ENCODE data around the gene EPHB3.

Gene EPHB3

DNA sequence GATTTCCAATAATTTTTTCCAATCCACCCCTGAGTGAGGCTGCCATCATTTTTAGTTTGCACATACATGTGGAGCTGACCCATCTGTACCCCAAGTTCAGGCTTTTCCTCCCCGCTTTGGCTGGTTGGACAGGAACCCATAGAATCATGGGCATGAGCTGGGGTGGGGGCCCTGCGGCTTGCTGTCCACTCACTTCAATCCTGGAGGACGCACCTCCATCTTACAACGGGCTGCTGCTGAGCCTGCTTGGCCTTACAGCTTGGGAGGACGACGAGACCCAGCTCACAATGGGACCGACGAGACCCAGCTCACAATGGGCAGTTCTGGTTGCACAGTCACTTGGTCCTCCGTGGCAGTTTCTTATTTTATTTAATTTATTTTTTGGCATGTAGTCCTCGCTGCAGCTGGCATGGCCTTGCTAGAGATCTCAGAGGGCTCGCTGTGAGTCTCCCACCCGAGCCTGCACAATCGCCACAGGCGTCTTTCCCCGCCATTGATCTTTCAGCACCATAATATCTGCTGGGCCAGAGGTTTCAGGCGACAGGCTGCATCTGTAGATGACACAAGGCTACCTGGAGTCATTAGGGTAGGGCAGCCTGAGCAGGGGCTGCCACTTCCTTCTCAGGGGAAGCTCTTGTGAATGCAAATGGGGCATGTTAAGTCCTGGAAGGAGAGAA lies 19.6 kb upstream of the EPHB3 start:
- Histone ChIP-seq H3K4me2 (no peak overlapping the region), H3K36me3 (no peaks in the 10 kb centered on the region), H3K27ac (no peak overlapping the region), H3K4me3 (no peak overlapping the region), H3K27me3 (peaks cover 20 to 37% (median 30%) of the 10 kb centered on the region in 11 experiments), H3K9me3 (replicated peaks in 1 of 11) (no peaks in the 10 kb centered on the region), H3K9ac (no peak overlapping the region), H3K4me1 (peaks cover 0 to 23% (median 13%) of the 10 kb centered on the region in 10 experiments; a peak in 16 of 20 replicates), H4K20me1 (peaks cover 0 to 3% (median 0%) of the 10 kb centered on the region in 11 experiments; a peak in 2 of 22 replicates)
- TF ChIP-seq Cebpa-rat (IDR thresholded peaks at IDR 0.05), result no peak

DNA sequence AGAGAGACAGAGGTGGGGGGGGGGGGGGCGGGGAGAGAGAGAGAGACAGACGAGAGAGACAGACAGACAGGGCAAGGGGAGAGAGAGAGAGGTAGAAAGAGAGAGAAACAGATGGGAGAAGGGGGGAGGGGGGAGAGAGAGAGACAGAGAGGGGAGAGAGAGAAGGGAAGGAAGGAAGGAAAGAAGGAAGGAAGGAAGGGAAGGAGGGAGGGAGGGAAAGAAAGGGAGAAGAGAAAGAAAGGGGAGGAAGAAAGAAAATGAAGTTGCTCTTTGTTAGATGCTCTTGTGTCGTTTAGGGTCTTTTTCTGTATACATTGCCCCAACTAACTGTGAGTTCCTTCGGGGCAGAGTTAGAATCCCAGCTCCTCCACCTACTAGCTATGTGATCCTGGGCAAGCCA lies 19.0 kb upstream of the EPHB3 start:
- H3K4me2 ChIP-seq, result no peak overlapping the region
- peaks cover 17 to 31% (median 25%) of the 10 kb centered on the region in 11 experiments for H3K27me3 ChIP-seq
- peaks cover 0 to 3% (median 0%) of the 10 kb centered on the region in 11 experiments; a peak in 2 of 22 replicates for H4K20me1 ChIP-seq

DNA sequence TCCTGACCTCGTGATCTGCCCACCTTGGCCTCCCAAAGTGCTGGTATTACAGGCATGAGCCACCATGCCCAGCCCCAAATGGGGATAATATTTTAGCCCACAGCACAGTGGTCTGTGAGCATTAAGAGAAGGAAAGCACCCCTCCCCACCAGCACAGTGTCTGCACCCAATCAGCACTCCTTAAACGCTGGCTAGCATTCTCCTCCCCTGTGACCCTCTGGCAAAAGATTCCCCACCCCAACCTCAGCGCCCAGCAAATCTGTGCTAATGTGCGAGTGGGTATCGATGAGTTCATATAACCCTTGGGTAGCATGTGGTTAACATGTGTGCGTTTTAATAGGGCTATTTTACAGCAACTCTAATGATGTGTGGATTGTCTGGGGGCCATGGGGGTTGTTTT lies 18.3 kb upstream of the EPHB3 start:
- TF ChIP-seq Cebpa-rat (IDR thresholded peaks at IDR 0.05), result no peak
- Histone ChIP-seq H3K27me3 (peaks cover 11 to 24% (median 19%) of the 10 kb centered on the region in 11 experiments), H3K27ac (no peak overlapping the region), H3K4me2 (no peak overlapping the region), H4K20me1 (peaks cover 0 to 3% (median 0%) of the 10 kb centered on the region in 11 experiments; a peak in 2 of 22 replicates), H3K9ac (no peak overlapping the region), H3K4me3 (no peak overlapping the region), H3K4me1 (peaks cover 0 to 29% (median 14%) of the 10 kb centered on the region in 10 experiments; a peak in 16 of 20 replicates), H3K36me3 (no peaks in the 10 kb centered on the region), H3K9me3 (replicated peaks in 1 of 11) (no peaks in the 10 kb centered on the region)

More for the DNA sequence above, 19.0 kb upstream of the EPHB3 start:
- Histone ChIP-seq H3K9ac (no peak overlapping the region), H3K36me3 (no peaks in the 10 kb centered on the region), H3K4me3 (no peak overlapping the region), H3K9me3 (replicated peaks in 1 of 11) (no peaks in the 10 kb centered on the region), H3K27ac (no peak overlapping the region), H3K4me1 (peaks cover 0 to 28% (median 14%) of the 10 kb centered on the region in 10 experiments; a peak in 16 of 20 replicates)
- no peak for TF ChIP-seq Cebpa-rat (IDR thresholded peaks at IDR 0.05)

DNA sequence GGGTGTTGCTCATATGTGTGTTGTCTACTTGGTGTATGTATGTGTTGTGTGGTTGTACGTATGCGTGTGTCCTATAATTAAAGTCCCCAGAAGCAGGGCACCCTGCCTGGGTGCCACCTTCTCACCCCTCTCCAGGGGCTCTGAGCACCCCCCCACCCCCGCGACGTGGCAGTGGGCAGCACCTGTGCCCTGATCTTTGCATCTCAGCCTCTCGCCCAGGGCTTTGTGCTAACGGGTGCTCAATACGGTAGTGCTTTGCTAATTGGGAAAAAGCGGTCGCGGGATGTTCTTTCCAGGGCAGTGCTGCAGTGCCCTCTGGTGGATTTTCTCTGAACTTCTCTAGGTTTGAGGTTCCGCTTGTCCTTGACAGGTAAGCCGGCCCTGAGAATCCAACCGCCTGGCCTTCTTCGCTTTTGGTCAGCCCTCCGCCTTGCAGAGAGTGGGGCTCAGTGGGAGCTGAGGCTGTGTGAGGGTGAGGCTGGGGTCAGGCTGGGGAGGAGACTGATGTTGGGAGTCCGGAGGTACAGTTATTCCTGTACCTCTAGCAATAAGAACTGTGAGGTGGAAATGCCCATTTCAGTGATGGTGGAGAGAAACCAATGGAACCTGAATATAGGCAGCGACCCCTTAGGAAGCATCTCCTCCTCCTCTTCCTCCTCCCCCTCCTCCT lies 17.6 kb upstream of the EPHB3 start:
- H3K4me2 ChIP-seq, result peak overlapping the region in 9 of 11 experiments; percentile 34 to 72 (median 56); a peak in 17 of 22 replicates
- TF ChIP-seq Cebpa-rat (IDR thresholded peaks at IDR 0.05), result no peak
- H3K4me1 ChIP-seq, result peaks cover 0 to 29% (median 14%) of the 10 kb centered on the region in 10 experiments; a peak in 16 of 20 replicates
- no peak overlapping the region for H3K4me3 ChIP-seq
- H4K20me1 ChIP-seq, result peaks cover 0 to 3% (median 0%) of the 10 kb centered on the region in 11 experiments; a peak in 2 of 22 replicates
- no peaks in the 10 kb centered on the region for H3K36me3 ChIP-seq
- H3K27ac ChIP-seq, result no peak overlapping the region
- no peaks in the 10 kb centered on the region for H3K9me3 ChIP-seq (replicated peaks in 1 of 11)
- H3K27me3 ChIP-seq, result peaks cover 3 to 17% (median 11%) of the 10 kb centered on the region in 11 experiments
- no peak overlapping the region for H3K9ac ChIP-seq

GRCh38 chr3:184544513-184544861 lies 17.1 kb upstream of the EPHB3 start:
- Histone ChIP-seq H3K9ac (no peak overlapping the region), H3K27me3 (peaks cover 0 to 12% (median 6%) of the 10 kb centered on the region in 11 experiments; a peak in 10 of 22 replicates), H3K9me3 (replicated peaks in 1 of 11) (no peaks in the 10 kb centered on the region), H3K36me3 (no peaks in the 10 kb centered on the region), H3K4me3 (no peak overlapping the region), H4K20me1 (peaks cover 0 to 3% (median 0%) of the 10 kb centered on the region in 11 experiments; a peak in 2 of 22 replicates), H3K27ac (no peak overlapping the region), H3K4me2 (no peak overlapping the region), H3K4me1 (peaks cover 0 to 29% (median 14%) of the 10 kb centered on the region in 10 experiments; a peak in 16 of 20 replicates)
- no peak for TF ChIP-seq Cebpa-rat (IDR thresholded peaks at IDR 0.05)

DNA sequence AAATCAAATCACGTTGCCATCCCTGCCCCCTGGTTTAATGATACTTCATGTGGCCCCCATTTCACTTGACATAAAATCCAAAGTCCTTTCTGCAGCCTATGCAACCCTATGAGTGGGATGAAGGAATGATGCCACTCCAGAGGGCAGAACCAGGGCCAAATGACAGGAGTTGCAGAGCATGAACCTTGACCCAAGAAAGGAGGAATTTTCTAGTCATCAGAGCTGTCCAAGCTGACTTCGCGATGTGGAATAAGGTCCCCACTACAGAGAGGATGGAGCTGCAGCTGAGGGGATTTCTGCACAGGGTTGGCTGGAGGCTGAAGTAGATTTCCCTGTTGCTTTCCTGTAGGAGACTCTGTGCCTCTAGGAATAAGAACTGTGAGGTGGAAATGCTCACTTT lies 15.8 kb upstream of the EPHB3 start:
- H3K4me1 ChIP-seq, result peaks cover 0 to 29% (median 14%) of the 10 kb centered on the region in 10 experiments; a peak in 16 of 20 replicates
- H3K9ac ChIP-seq, result no peak overlapping the region
- no peak overlapping the region for H3K4me3 ChIP-seq
- TF ChIP-seq Cebpa-rat (IDR thresholded peaks at IDR 0.05), result no peak
- no peaks in the 10 kb centered on the region for H3K36me3 ChIP-seq
- no peaks in the 10 kb centered on the region for H3K27me3 ChIP-seq
- peak overlapping the region in 4 of 11 experiments; percentile 38 to 70 (median 59); a peak in 7 of 22 replicates for H3K4me2 ChIP-seq
- H4K20me1 ChIP-seq, result no peaks in the 10 kb centered on the region; a peak in 2 of 22 replicates
- no peaks in the 10 kb centered on the region for H3K9me3 ChIP-seq (replicated peaks in 1 of 11)
- H3K27ac ChIP-seq, result no peak overlapping the region

- Histone ChIP-seq H3K27ac (peak overlapping the region in 3 of 11 experiments; percentile 10 to 32 (median 20); a peak in 2 of 22 replicates), H4K20me1 (no peaks in the 10 kb centered on the region; a peak in 2 of 22 replicates), H3K36me3 (no peaks in the 10 kb centered on the region), H3K27me3 (no peaks in the 10 kb centered on the region), H3K9me3 (replicated peaks in 1 of 11) (no peaks in the 10 kb centered on the region), H3K4me1 (peaks cover 0 to 29% (median 14%) of the 10 kb centered on the region in 10 experiments; a peak in 16 of 20 replicates), H3K4me3 (no peak overlapping the region), H3K4me2 (peak overlapping the region in 10 of 11 experiments; percentile 13 to 71 (median 49); a peak in 17 of 22 replicates), H3K9ac (peak overlapping the region in 2 of 11 experiments; percentile 21 to 39; a peak in 1 of 22 replicates)
- no peak for TF ChIP-seq Cebpa-rat (IDR thresholded peaks at IDR 0.05)
Measured at GRCh38 chr3:184546252-184546651, 15.3 kb upstream of the EPHB3 start.

- Histone ChIP-seq H3K27me3 (no peaks in the 10 kb centered on the region), H3K27ac (no peak overlapping the region), H3K4me1 (peaks cover 0 to 26% (median 13%) of the 10 kb centered on the region in 10 experiments; a peak in 15 of 20 replicates), H3K4me2 (no peak overlapping the region), H3K4me3 (no peak overlapping the region), H4K20me1 (no peaks in the 10 kb centered on the region; a peak in 1 of 22 replicates), H3K9ac (no peak overlapping the region), H3K9me3 (replicated peaks in 1 of 11) (no peaks in the 10 kb centered on the region), H3K36me3 (no peaks in the 10 kb centered on the region)
- TF ChIP-seq Cebpa-rat (IDR thresholded peaks at IDR 0.05), result no peak
Measured at GRCh38 chr3:184549796-184550577, 11.6 kb upstream of the EPHB3 start.

Data from BLaER1 treated with 17β-estradiol and CSF1 and Interleukin-3, amounts not matched to agents 10 nM and 100 nM (cell line).